HTERT RPE-1 (cell line): Measurements from ENCODE around the gene GET4.
"Not testable (repeated sequence)": the region's sequence is repeated elsewhere in the genome, so short reads cannot be mapped to it uniquely, and the experiment has no call there.

ENCODE experiments used
- in situ Hi-C: fragments of 300-500 bp; cut with MboI; formaldehyde crosslinking; loops from 4 replicates; pipeline ENCODE4 v1.14.3; 2020; ENCODE audit warnings: low sequenced_read_pairs

The GET4 gene

GRCh38 chr7:845091-845490 is 31.3 kb upstream of the GET4 start:
- in situ Hi-C loops: no loop called here

GRCh38 chr7:845731-846130 is 30.6 kb upstream of the GET4 start:
- in situ Hi-C loops: no loop called here

GRCh38 chr7:846958-847650 is 29.2 kb upstream of the GET4 start:
- in situ Hi-C loops: not testable (repeated sequence)

- in situ Hi-C loops: not testable (repeated sequence)
Observed at GRCh38 chr7:847728-848127, 28.6 kb upstream of the GET4 start.

- in situ Hi-C loops: no loop called here
Observed at GRCh38 chr7:849145-849544, 27.2 kb upstream of the GET4 start.

- in situ Hi-C loops: no loop called here
Observed at GRCh38 chr7:849781-850180, 26.6 kb upstream of the GET4 start.

- in situ Hi-C loops: no loop called here
Observed at GRCh38 chr7:851204-851603, 25.1 kb upstream of the GET4 start.

- in situ Hi-C loops: no loop called here
Observed at GRCh38 chr7:853366-854117, 22.8 kb upstream of the GET4 start.

- in situ Hi-C loops: no loop called here
Observed at GRCh38 chr7:854118-854775, 22.1 kb upstream of the GET4 start.

GRCh38 chr7:855686-856369 is 20.5 kb upstream of the GET4 start:
- in situ Hi-C loops: no loop called here

- in situ Hi-C loops: no loop called here
Observed at GRCh38 chr7:856444-857095, 19.8 kb upstream of the GET4 start.

GRCh38 chr7:857661-858060 is 18.7 kb upstream of the GET4 start:
- in situ Hi-C loops: no loop called here

GRCh38 chr7:859359-860030 is 16.9 kb upstream of the GET4 start:
- in situ Hi-C loops: no loop called here

GRCh38 chr7:860149-860548 is 16.2 kb upstream of the GET4 start:
- in situ Hi-C loops: no loop called here

GRCh38 chr7:861222-861621 is 15.1 kb upstream of the GET4 start:
- in situ Hi-C loops: no loop called here

GRCh38 chr7:862157-862556 is 14.2 kb upstream of the GET4 start:
- in situ Hi-C loops: no loop called here

- in situ Hi-C loops: no loop called here
Observed at GRCh38 chr7:863106-863505, 13.2 kb upstream of the GET4 start.

- in situ Hi-C loops: no loop called here
Observed at GRCh38 chr7:865921-866320, 10.4 kb upstream of the GET4 start.

GRCh38 chr7:867001-867405 is 9.4 kb upstream of the GET4 start:
- in situ Hi-C loops: no loop called here

GRCh38 chr7:867406-868188 is 8.8 kb upstream of the GET4 start:
- in situ Hi-C loops: no loop called here
